ENCODE measurements around the gene KSR1.
"Not testable (repeated sequence)": the region's sequence is repeated elsewhere in the genome, so short reads cannot be mapped to it uniquely, and the experiment has no call there.

Gene KSR1

DNA sequence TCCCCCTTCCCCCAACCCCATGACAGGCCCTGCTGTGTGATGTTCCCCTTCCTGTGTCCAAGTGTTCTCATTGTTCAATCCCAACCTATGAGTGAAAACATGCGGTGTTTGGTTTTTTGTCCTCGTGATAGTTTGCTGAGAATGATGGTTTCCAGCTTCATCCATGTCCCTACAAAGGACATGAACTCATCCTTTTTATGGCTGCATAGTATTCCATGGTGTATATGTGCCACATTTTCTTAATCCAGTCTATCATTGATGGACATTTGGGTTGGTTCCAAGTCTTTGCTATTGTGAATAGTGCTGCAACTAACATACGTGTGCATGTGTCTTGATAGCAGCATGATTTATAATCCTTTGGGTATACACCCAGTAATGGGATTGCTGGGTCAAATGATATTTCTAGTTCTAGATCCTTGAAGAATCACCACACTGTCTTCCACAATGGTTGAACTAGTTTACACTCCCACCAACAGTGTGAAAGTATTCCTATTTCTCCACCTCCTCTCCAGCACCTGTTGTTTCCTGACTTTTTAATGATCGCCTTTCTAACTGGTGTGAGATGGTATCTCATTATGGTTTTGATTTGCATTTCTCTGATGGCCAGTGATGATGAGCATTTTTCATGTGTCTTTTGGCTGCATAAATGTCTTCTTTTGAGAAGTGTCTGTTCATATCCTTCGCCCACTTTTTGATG lies 28.9 kb upstream of the KSR1 start:
- H3K27ac ChIP-seq (ENCODE audit: low read length), result not testable (repeated sequence)

DNA sequence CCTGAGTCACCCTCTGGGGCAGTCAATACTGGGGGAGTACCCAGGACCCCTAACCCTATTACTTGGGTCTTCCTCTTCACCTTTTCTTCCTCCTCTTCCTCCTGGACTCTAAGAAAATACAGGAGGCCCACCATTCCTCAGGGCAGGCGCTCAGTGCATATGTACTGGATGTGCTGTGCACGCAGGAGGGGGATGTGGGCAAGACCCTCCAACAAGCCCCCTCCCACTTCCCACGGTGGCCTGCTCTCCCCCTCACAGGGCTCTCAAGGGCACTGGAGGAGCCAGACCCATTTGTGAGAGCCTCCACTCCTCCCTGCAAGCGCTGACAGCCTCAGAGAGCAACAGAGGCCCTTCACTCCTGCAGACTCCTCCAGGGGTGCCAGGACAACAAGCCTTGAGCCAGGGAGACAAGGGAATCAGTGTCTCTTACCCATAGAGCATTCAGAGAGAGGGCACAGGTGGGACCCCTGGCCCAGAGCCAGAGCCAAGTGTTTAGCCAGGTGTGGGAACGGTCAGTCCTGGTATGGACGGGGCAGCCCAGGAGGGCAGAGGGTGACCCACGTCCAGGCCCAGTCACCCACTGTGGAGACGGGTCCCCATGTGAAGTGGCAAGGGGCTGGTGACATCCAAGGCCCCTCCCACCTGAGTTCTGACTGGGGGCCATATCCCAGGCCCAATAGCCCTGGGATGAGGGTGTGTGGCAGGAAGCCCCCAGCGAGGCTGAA lies 27.3 kb upstream of the KSR1 start:
- no peaks in the 10 kb centered on the region for H3K27me3 ChIP-seq (ENCODE audit: low read depth, low read length)

More for the DNA sequence above, 28.9 kb upstream of the KSR1 start:
- not testable (repeated sequence) for H3K27me3 ChIP-seq (ENCODE audit: low read depth, low read length); H3K4me2 ChIP-seq (ENCODE audit: low read length); H3K4me1 ChIP-seq (ENCODE audit: low read length); H3K4me3 ChIP-seq (ENCODE audit: low read length); H3K9me3 ChIP-seq (ENCODE audit: insufficient read depth, low read length); H4K20me1 ChIP-seq (ENCODE audit: insufficient read depth, low read length); H2AFZ ChIP-seq (ENCODE audit: low read depth, low read length); H3K36me3 ChIP-seq (replicated peaks; ENCODE audit: low read depth, low read length); H3K9ac ChIP-seq (ENCODE audit: low read length); H3K79me2 ChIP-seq (ENCODE audit: low read length)

DNA sequence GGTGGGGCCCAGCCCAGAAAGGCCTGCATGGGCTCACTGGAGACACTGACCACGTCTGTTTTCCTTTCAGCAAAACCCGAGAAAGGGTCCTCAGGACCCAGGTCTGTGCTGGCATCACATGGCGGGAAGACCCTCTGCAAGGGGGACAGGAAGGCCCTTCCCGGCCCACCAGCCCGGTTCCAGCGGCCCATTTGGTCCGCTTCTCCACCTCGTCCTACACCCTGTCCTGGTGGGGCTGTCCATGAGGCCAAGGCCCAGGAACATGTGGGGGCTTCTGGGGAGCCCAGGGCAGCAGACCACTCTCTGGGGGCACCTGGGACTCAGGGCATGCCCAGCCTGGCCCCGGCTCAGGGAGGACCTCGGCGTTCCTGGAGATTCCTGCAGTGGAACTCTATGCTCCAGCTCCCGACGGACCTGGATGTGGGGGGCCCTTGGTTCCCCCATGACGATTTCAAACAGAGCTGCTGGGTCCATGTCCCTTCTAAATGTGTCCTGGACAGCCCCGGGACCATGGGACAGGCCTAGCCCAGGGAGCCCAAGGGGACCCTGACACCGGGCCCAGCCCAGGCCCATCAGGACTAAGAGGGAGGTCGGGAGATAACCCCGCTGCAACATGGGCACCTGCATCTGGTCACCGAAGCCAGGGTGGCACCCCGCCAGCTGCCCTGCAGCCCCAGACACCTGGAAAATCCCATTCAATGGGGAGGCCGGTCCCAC lies 26.4 kb upstream of the KSR1 start:
- Histone ChIP-seq H3K4me3 (ENCODE audit: low read length) (no peak overlapping the region), H3K27me3 (ENCODE audit: low read depth, low read length) (no peaks in the 10 kb centered on the region), H3K9ac (ENCODE audit: low read length) (no peak overlapping the region), H3K27ac (ENCODE audit: low read length) (no peak overlapping the region), H3K36me3 (replicated peaks; ENCODE audit: low read depth, low read length) (no peaks in the 10 kb centered on the region), H4K20me1 (ENCODE audit: insufficient read depth, low read length) (no peaks in the 10 kb centered on the region), H3K4me1 (ENCODE audit: low read length) (no peaks in the 10 kb centered on the region), H3K9me3 (ENCODE audit: insufficient read depth, low read length) (no peaks in the 10 kb centered on the region), H2AFZ (ENCODE audit: low read depth, low read length) (no peak overlapping the region), H3K4me2 (ENCODE audit: low read length) (no peak overlapping the region), H3K79me2 (ENCODE audit: low read length) (no peaks in the 10 kb centered on the region)
- TF ChIP-seq EZH2phosphoT487 (IDR thresholded peaks at IDR 0.05; ENCODE audit: low read depth), result no peak
- TF ChIP-seq, protein P1, sequence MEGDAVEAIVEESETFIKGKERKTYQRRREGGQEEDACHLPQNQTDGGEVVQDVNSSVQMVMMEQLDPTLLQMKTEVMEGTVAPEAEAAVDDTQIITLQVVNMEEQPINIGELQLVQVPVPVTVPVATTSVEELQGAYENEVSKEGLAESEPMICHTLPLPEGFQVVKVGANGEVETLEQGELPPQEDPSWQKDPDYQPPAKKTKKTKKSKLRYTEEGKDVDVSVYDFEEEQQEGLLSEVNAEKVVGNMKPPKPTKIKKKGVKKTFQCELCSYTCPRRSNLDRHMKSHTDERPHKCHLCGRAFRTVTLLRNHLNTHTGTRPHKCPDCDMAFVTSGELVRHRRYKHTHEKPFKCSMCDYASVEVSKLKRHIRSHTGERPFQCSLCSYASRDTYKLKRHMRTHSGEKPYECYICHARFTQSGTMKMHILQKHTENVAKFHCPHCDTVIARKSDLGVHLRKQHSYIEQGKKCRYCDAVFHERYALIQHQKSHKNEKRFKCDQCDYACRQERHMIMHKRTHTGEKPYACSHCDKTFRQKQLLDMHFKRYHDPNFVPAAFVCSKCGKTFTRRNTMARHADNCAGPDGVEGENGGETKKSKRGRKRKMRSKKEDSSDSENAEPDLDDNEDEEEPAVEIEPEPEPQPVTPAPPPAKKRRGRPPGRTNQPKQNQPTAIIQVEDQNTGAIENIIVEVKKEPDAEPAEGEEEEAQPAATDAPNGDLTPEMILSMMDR (IDR thresholded peaks at IDR 0.05; ENCODE audit: low read depth, low read length), result no peak

More for the DNA sequence above, 27.3 kb upstream of the KSR1 start:
- Histone ChIP-seq H4K20me1 (ENCODE audit: insufficient read depth, low read length) (no peaks in the 10 kb centered on the region), H3K79me2 (ENCODE audit: low read length) (no peaks in the 10 kb centered on the region), H3K4me2 (ENCODE audit: low read length) (no peak overlapping the region), H3K4me3 (ENCODE audit: low read length) (no peak overlapping the region), H3K27ac (ENCODE audit: low read length) (no peak overlapping the region), H2AFZ (ENCODE audit: low read depth, low read length) (no peak overlapping the region), H3K9me3 (ENCODE audit: insufficient read depth, low read length) (no peaks in the 10 kb centered on the region), H3K4me1 (ENCODE audit: low read length) (no peaks in the 10 kb centered on the region), H3K9ac (ENCODE audit: low read length) (no peak overlapping the region), H3K36me3 (replicated peaks; ENCODE audit: low read depth, low read length) (no peaks in the 10 kb centered on the region)
- TF ChIP-seq, protein P1 (IDR thresholded peaks at IDR 0.05; ENCODE audit: low read depth, low read length), result no peak
- no peak for TF ChIP-seq EZH2phosphoT487 (IDR thresholded peaks at IDR 0.05; ENCODE audit: low read depth)

DNA sequence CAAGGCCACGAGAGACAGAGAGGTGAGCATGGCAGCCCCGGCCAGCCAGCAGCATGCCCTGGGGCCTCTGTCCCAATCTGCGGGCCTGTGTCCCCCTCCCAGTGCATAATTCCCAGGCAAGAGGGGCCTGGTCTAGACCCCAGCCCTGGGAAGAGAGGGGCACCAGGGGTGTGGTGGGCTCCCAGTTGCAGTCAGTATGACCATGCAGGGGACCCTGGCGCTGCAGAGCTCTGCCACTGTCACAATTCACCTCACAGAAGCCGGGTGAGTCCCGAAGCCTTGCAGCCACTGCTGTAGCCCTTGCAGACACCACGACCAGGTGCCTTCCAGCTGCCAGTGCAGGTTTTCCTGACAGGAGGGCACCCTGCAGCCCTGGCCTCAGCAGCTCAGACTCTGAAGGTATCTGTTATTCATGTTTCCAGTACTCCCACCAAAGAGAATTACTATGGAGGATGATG lies 25.8 kb upstream of the KSR1 start:
- H2AFZ ChIP-seq (ENCODE audit: low read depth, low read length), result no peak overlapping the region
- H3K4me1 ChIP-seq (ENCODE audit: low read length), result no peaks in the 10 kb centered on the region
- no peaks in the 10 kb centered on the region for H3K27me3 ChIP-seq (ENCODE audit: low read depth, low read length)
- H3K27ac ChIP-seq (ENCODE audit: low read length), result no peak overlapping the region
- no peak for TF ChIP-seq EZH2phosphoT487 (IDR thresholded peaks at IDR 0.05; ENCODE audit: low read depth)
- TF ChIP-seq, protein P1 (IDR thresholded peaks at IDR 0.05; ENCODE audit: low read depth, low read length), result no peak
- H4K20me1 ChIP-seq (ENCODE audit: insufficient read depth, low read length), result no peaks in the 10 kb centered on the region
- no peaks in the 10 kb centered on the region for H3K36me3 ChIP-seq (replicated peaks; ENCODE audit: low read depth, low read length)
- H3K9ac ChIP-seq (ENCODE audit: low read length), result no peak overlapping the region
- H3K4me3 ChIP-seq (ENCODE audit: low read length), result no peak overlapping the region
- no peak overlapping the region for H3K4me2 ChIP-seq (ENCODE audit: low read length)
- no peaks in the 10 kb centered on the region for H3K9me3 ChIP-seq (ENCODE audit: insufficient read depth, low read length)
- no peaks in the 10 kb centered on the region for H3K79me2 ChIP-seq (ENCODE audit: low read length)

All from OCI-LY3 (cell line).